Mucosa of descending colon (tissue), 3 donors: ENCODE data around the gene KNG1. TPM values are rescaled to one million over a fixed set of nuclear protein-coding genes. Genes with fewer than 3 reads are reported as not detected.
A peak's percentile ranks its signal among the peaks of the same experiment; 100 is the strongest.

Experiments used
- ATAC-seq: fragments of 200-7000 bp; cut with Tn5 transposase; one replicate; pipeline ENCODE4 v1.9.1; 2020; ENCODE audit warnings: mild to moderate bottlenecking, moderate library complexity
- DNase-seq, 3 donors: peaks; one replicate each; pipeline ENCODE4 v3.0.0-alpha.2; 2020
- H3K36me3 ChIP-seq: fragments of 200-600 bp; one replicate; pipeline ENCODE4 v1.8.0; 2021; ENCODE audit warnings: low read depth, mild to moderate bottlenecking
- H3K4me1 ChIP-seq: fragments of 200-600 bp; one replicate; pipeline ENCODE4 v1.8.0; 2021; ENCODE audit warnings: low read depth, mild to moderate bottlenecking
- H3K4me3 ChIP-seq: fragments of 200-600 bp; one replicate; pipeline ENCODE4 v1.8.0; 2021; ENCODE audit warnings: mild to moderate bottlenecking
- H3K9me3 ChIP-seq: fragments of 200-600 bp; one replicate; pipeline ENCODE4 v1.8.0; 2021; ENCODE audit warnings: mild to moderate bottlenecking
- CTCF ChIP-seq: fragments of 200-600 bp; IDR thresholded peaks from one replicate; pipeline ENCODE4 v1.8.0; 2022; ENCODE audit warnings: antibody characterized with exemption, mild to moderate bottlenecking
- intact Hi-C, 2 donors: fragments of 100-400 bp; cut with DNase I in 1 of 2; cut with micrococcal nuclease in 1 of 2; formaldehyde crosslinking; loops; one replicate each; pipeline versions ENCODE4 v1.11.0 to v1.11.1; 2022; cut with DNase I, micrococcal nuclease
- long read RNA-seq, 2 donors: library from polyadenylated mRNA; unstranded; transcript quantifications; one replicate each; pipeline ENCODE4 v2.0.0, GENCODE V29; 2019 to 2021
- total RNA-seq, 3 donors: library from RNA; stranded (reverse); fragmentation: NEBNext Ultra II Directional in 2 of 3; extraction: Animal tissue kit (Norgen Biotek cat#: 25700) in 2 of 3; gene quantifications; one replicate each; pipeline versions ENCODE4 v1.2.1 to v1.2.4, GENCODE V29; 2021 to 2023
- donor health status: DM: no; HTN: no; CAD: no; lungs with moderate emphysema.
- donor health status: DM: no; HTN: no; CAD: no.
- donor health status: DM: no; HTN: yes; CAD: no.

The KNG1 gene
- total RNA-seq = 1 to 10 TPM in 1 of 3 donors, under 1 TPM in 2; 0.12 to 3.2 (median 0.44) TPM
- long read RNA-seq, donor 1 = 0 reads
- long read RNA-seq, donor 2 = 0 reads

- Histone ChIP-seq H3K4me3 (no peak within 1 kb of the TSS), H3K36me3 (no peaks in the 10 kb centered on the region), H3K9me3 (no peaks in the 10 kb centered on the region), H3K4me1 (no peaks in the 10 kb centered on the region)
- peak; percentile 75 for ATAC-seq
- intact Hi-C loops = no loop called here
- TF ChIP-seq CTCF = no peak
- peak in 1 of 3 donors; percentile 5 for DNase-seq
Measured at GRCh38 chr3:186717039-186717457, at the start of gene KNG1. Gene KNG1, plus strand, starts transcription at chr3:186717359. Its CDS starts 184 bp downstream, at chr3:186717543.

GRCh38 chr3:186668426-186668825, 48.7 kb upstream of the KNG1 start:
- H3K36me3 ChIP-seq = no peaks in the 10 kb centered on the region
- H3K4me1 ChIP-seq = no peaks in the 10 kb centered on the region
- DNase-seq (no peak), ATAC-seq (no peak)
- intact Hi-C loops = no loop called here
- H3K4me3 ChIP-seq = no peak overlapping the region
- H3K9me3 ChIP-seq = no peaks in the 10 kb centered on the region
- no peak for TF ChIP-seq CTCF

- no peaks in the 10 kb centered on the region for H3K4me1 ChIP-seq
- no peaks in the 10 kb centered on the region for H3K9me3 ChIP-seq
- no peaks in the 10 kb centered on the region for H3K36me3 ChIP-seq
- no peak for TF ChIP-seq CTCF
- DNase-seq (no peak), ATAC-seq (no peak)
- intact Hi-C loops = no loop called here
- no peak overlapping the region for H3K4me3 ChIP-seq
Measured at GRCh38 chr3:186669378-186670084, 47.6 kb upstream of the KNG1 start.

GRCh38 chr3:186670155-186670554, 47.0 kb upstream of the KNG1 start:
- H3K4me1 ChIP-seq = no peaks in the 10 kb centered on the region
- H3K36me3 ChIP-seq = no peaks in the 10 kb centered on the region
- no peak overlapping the region for H3K4me3 ChIP-seq
- no peak for ATAC-seq
- intact Hi-C loops = no loop called here
- no peak for TF ChIP-seq CTCF
- no peak for DNase-seq
- H3K9me3 ChIP-seq = no peaks in the 10 kb centered on the region

- ATAC-seq = no peak
- Histone ChIP-seq H3K4me3 (no peak overlapping the region), H3K36me3 (no peaks in the 10 kb centered on the region), H3K9me3 (no peaks in the 10 kb centered on the region), H3K4me1 (no peaks in the 10 kb centered on the region)
- DNase-seq = no peak
- intact Hi-C loops = no loop called here
- TF ChIP-seq CTCF = no peak
Measured at GRCh38 chr3:186671051-186671450, 46.1 kb upstream of the KNG1 start.

- no peak for ATAC-seq
Measured at GRCh38 chr3:186678604-186679003, 38.6 kb upstream of the KNG1 start.

More at GRCh38 chr3:186678604-186679003, 38.6 kb upstream of the KNG1 start:
- no peaks in the 10 kb centered on the region for H3K4me1 ChIP-seq
- intact Hi-C loops = no loop called here
- H3K4me3 ChIP-seq = no peak overlapping the region
- no peak for TF ChIP-seq CTCF
- H3K36me3 ChIP-seq = no peaks in the 10 kb centered on the region
- no peak for DNase-seq
- no peaks in the 10 kb centered on the region for H3K9me3 ChIP-seq
